Pons (tissue), 1 donor: ENCODE results near the gene ATP6V1C2.
A peak's percentile ranks its signal among the peaks of the same experiment; 100 is the strongest.
"Not testable (repeated sequence)": the region's sequence is repeated elsewhere in the genome, so short reads cannot be mapped to it uniquely, and the experiment has no call there.

ENCODE experiments used
- DNase-seq: peaks from one replicate; pipeline ENCODE4 v3.0.0-alpha.2; 2016; ENCODE audit warnings: low spot score

ATP6V1C2 gene

GRCh38 chr2:10813163-10814138 is 92.0 kb downstream of the ATP6V1C2 start:
- DNase-seq, result not testable (repeated sequence)

- DNase-seq, result no peak
These were observed 92.7 kb downstream of the ATP6V1C2 start for GRCh38 chr2:10814142-10814541.

GRCh38 chr2:10814571-10815331 is 93.3 kb downstream of the ATP6V1C2 start:
- DNase-seq, result no peak

- DNase-seq, result no peak
These were observed 96.0 kb downstream of the ATP6V1C2 start for GRCh38 chr2:10817413-10817812.

- DNase-seq, result not testable (repeated sequence)
These were observed 96.9 kb downstream of the ATP6V1C2 start for GRCh38 chr2:10818305-10818704.

- no peak for DNase-seq
These were observed 97.6 kb downstream of the ATP6V1C2 start for GRCh38 chr2:10818984-10819383.

GRCh38 chr2:10819714-10820314 is 98.4 kb downstream of the ATP6V1C2 start:
- DNase-seq, result no peak

GRCh38 chr2:10820562-10820961 is 99.1 kb downstream of the ATP6V1C2 start:
- DNase-seq, result no peak

- DNase-seq, result peak; percentile 41
These were observed 99.7 kb downstream of the ATP6V1C2 start for GRCh38 chr2:10820978-10821695.

- DNase-seq, result no peak
These were observed 102.8 kb downstream of the ATP6V1C2 start for GRCh38 chr2:10824191-10824590.

GRCh38 chr2:10826026-10826425 is 104.6 kb downstream of the ATP6V1C2 start:
- DNase-seq, result no peak

GRCh38 chr2:10826625-10827024 is 105.2 kb downstream of the ATP6V1C2 start:
- no peak for DNase-seq

GRCh38 chr2:10828346-10828745 is 106.9 kb downstream of the ATP6V1C2 start:
- DNase-seq, result no peak

GRCh38 chr2:10829299-10829698 is 107.9 kb downstream of the ATP6V1C2 start:
- DNase-seq, result no peak

GRCh38 chr2:10830203-10830602 is 108.8 kb downstream of the ATP6V1C2 start:
- DNase-seq, result no peak

GRCh38 chr2:10830641-10831399 is 109.4 kb downstream of the ATP6V1C2 start:
- no peak for DNase-seq

- no peak for DNase-seq
These were observed 110.1 kb downstream of the ATP6V1C2 start for GRCh38 chr2:10831400-10831985.

GRCh38 chr2:10832203-10832936 is 110.9 kb downstream of the ATP6V1C2 start:
- DNase-seq, result peak; percentile 55

GRCh38 chr2:10833021-10833420 is 111.6 kb downstream of the ATP6V1C2 start:
- DNase-seq, result no peak

GRCh38 chr2:10834068-10834655 is 112.7 kb downstream of the ATP6V1C2 start:
- DNase-seq, result no peak
